ENCODE data around the gene TLCD3A. TPM values are rescaled to one million over a fixed set of nuclear protein-coding genes. Genes with fewer than 3 reads are reported as not detected.

The TLCD3A gene
- total and polyA plus RNA-seq, 2 donors (not counting 1 experiment from before 2014, with no cell fraction given), result 7.6 to 54.7 TPM

DNA sequence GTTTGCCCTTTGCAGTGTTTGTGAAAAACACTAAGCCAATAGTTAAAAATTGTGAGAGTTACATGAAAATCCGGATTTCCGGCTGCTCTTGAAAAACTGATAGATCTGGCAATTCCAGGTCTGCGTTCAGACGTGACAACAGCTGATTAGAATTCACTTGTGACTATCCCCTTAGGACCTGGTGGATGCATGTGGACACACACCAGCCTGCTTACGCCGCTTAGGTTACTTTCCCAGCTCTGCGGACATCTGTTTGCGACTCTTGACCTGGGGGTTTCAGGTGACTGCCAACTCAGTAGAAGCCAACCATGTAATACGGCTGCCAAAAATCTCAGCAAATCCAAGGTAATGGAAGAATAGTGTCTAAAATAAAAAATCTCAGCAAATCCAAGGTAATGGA is 42.0 kb upstream of the TLCD3A start:
- no peak for DNase-seq (ENCODE audit: low read depth in 2 of 2)
- no peaks in the 10 kb centered on the region for H3K79me2 ChIP-seq (ENCODE audit: control insufficient read depth, insufficient read depth, low read length)
- peaks cover 4% of the 10 kb centered on the region for H3K36me3 ChIP-seq (ENCODE audit: control insufficient read depth, insufficient read depth, low read length)
- H3K4me3 ChIP-seq (replicated peaks in 1 of 4; ENCODE audit: control extremely low read depth in 1 of 4, insufficient read depth in 1 of 4, low read depth in 3 of 4, low read length in 4 of 4), result no peak overlapping the region
- H3K27me3 ChIP-seq (ENCODE audit: control insufficient read depth, insufficient read depth, low read length), result no peaks in the 10 kb centered on the region
- no peak overlapping the region for H3K4me2 ChIP-seq (ENCODE audit: extremely low read depth, insufficient read depth, low read length)
- H3K4me1 ChIP-seq (ENCODE audit: control insufficient read depth, extremely low read depth, insufficient read depth, low read length), result peaks cover 33% of the 10 kb centered on the region
- no peak overlapping the region for H3K27ac ChIP-seq (ENCODE audit: insufficient read depth, low read length)
- no peak overlapping the region for H2AFZ ChIP-seq (ENCODE audit: low read length)
- TF ChIP-seq, protein P1, sequence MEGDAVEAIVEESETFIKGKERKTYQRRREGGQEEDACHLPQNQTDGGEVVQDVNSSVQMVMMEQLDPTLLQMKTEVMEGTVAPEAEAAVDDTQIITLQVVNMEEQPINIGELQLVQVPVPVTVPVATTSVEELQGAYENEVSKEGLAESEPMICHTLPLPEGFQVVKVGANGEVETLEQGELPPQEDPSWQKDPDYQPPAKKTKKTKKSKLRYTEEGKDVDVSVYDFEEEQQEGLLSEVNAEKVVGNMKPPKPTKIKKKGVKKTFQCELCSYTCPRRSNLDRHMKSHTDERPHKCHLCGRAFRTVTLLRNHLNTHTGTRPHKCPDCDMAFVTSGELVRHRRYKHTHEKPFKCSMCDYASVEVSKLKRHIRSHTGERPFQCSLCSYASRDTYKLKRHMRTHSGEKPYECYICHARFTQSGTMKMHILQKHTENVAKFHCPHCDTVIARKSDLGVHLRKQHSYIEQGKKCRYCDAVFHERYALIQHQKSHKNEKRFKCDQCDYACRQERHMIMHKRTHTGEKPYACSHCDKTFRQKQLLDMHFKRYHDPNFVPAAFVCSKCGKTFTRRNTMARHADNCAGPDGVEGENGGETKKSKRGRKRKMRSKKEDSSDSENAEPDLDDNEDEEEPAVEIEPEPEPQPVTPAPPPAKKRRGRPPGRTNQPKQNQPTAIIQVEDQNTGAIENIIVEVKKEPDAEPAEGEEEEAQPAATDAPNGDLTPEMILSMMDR (conservative IDR thresholded peaks at IDR 0.05 in 1 of 2, IDR thresholded peaks at IDR 0.05 in 1 of 2; ENCODE audit: low read depth in 1 of 2, low read length in 2 of 2), result no peak
- no peak for TF ChIP-seq EZH2 (IDR thresholded peaks at IDR 0.05; ENCODE audit: low read length, missing control alignments)
- H3K9ac ChIP-seq (ENCODE audit: insufficient read depth, low read length), result no peak overlapping the region
- H4K20me1 ChIP-seq (ENCODE audit: control insufficient read depth, extremely low read depth, insufficient read depth, low read length), result no peaks in the 10 kb centered on the region
- no peaks in the 10 kb centered on the region for H3K9me3 ChIP-seq (ENCODE audit: control insufficient read depth, insufficient read depth, low read depth, low read length)

GRCh38 chr17:691423-691822 is 41.0 kb upstream of the TLCD3A start:
- H4K20me1 ChIP-seq (ENCODE audit: control insufficient read depth, extremely low read depth, insufficient read depth, low read length), result no peaks in the 10 kb centered on the region
- H3K36me3 ChIP-seq (ENCODE audit: control insufficient read depth, insufficient read depth, low read length), result peaks cover 8% of the 10 kb centered on the region
- peaks cover 33% of the 10 kb centered on the region for H3K4me1 ChIP-seq (ENCODE audit: control insufficient read depth, extremely low read depth, insufficient read depth, low read length)
- DNase-seq (ENCODE audit: low read depth in 2 of 2), result peak in 1 of 2 donors; percentile 92
- no peaks in the 10 kb centered on the region for H3K27me3 ChIP-seq (ENCODE audit: control insufficient read depth, insufficient read depth, low read length)
- H3K4me2 ChIP-seq (ENCODE audit: extremely low read depth, insufficient read depth, low read length), result no peak overlapping the region
- peak overlapping the region; percentile 89 for H3K27ac ChIP-seq (ENCODE audit: insufficient read depth, low read length)
- H3K4me3 ChIP-seq (replicated peaks in 1 of 4; ENCODE audit: control extremely low read depth in 1 of 4, insufficient read depth in 1 of 4, low read depth in 3 of 4, low read length in 4 of 4), result no peak overlapping the region
- H3K79me2 ChIP-seq (ENCODE audit: control insufficient read depth, insufficient read depth, low read length), result no peaks in the 10 kb centered on the region
- H3K9me3 ChIP-seq (ENCODE audit: control insufficient read depth, insufficient read depth, low read depth, low read length), result no peaks in the 10 kb centered on the region
- no peak overlapping the region for H3K9ac ChIP-seq (ENCODE audit: insufficient read depth, low read length)
- no peak overlapping the region for H2AFZ ChIP-seq (ENCODE audit: low read length)
- no peak for TF ChIP-seq EZH2 (IDR thresholded peaks at IDR 0.05; ENCODE audit: low read length, missing control alignments)
- TF ChIP-seq, protein P1 (conservative IDR thresholded peaks at IDR 0.05 in 1 of 2, IDR thresholded peaks at IDR 0.05 in 1 of 2; ENCODE audit: low read depth in 1 of 2, low read length in 2 of 2), result no peak

- Histone ChIP-seq H3K4me1 (ENCODE audit: control insufficient read depth, extremely low read depth, insufficient read depth, low read length) (peaks cover 33% of the 10 kb centered on the region), H3K4me3 (replicated peaks in 1 of 4; ENCODE audit: control extremely low read depth in 1 of 4, insufficient read depth in 1 of 4, low read depth in 3 of 4, low read length in 4 of 4) (no peak overlapping the region), H3K9me3 (ENCODE audit: control insufficient read depth, insufficient read depth, low read depth, low read length) (no peaks in the 10 kb centered on the region), H3K36me3 (ENCODE audit: control insufficient read depth, insufficient read depth, low read length) (peaks cover 9% of the 10 kb centered on the region), H3K79me2 (ENCODE audit: control insufficient read depth, insufficient read depth, low read length) (no peaks in the 10 kb centered on the region), H3K27ac (ENCODE audit: insufficient read depth, low read length) (peak overlapping the region; percentile 89), H3K27me3 (ENCODE audit: control insufficient read depth, insufficient read depth, low read length) (no peaks in the 10 kb centered on the region), H4K20me1 (ENCODE audit: control insufficient read depth, extremely low read depth, insufficient read depth, low read length) (no peaks in the 10 kb centered on the region), H3K9ac (ENCODE audit: insufficient read depth, low read length) (no peak overlapping the region), H2AFZ (ENCODE audit: low read length) (no peak overlapping the region), H3K4me2 (ENCODE audit: extremely low read depth, insufficient read depth, low read length) (peak overlapping the region; percentile 1)
- peak in 1 of 2 donors; percentile 96 for DNase-seq (ENCODE audit: low read depth in 2 of 2)
- TF ChIP-seq, protein P1 (conservative IDR thresholded peaks at IDR 0.05 in 1 of 2, IDR thresholded peaks at IDR 0.05 in 1 of 2; ENCODE audit: low read depth in 1 of 2, low read length in 2 of 2), result no peak
- no peak for TF ChIP-seq EZH2 (IDR thresholded peaks at IDR 0.05; ENCODE audit: low read length, missing control alignments)
These were observed 40.3 kb upstream of the TLCD3A start for GRCh38 chr17:692116-692515.

Data from fibroblast of lung (primary cell).